Hepatocyte (in vitro differentiated cells): ENCODE results near the gene CEACAM6. TPM values are rescaled to one million over a fixed set of nuclear protein-coding genes. Genes with fewer than 3 reads are reported as not detected.
A peak's percentile ranks its signal among the peaks of the same experiment; 100 is the strongest.

ENCODE experiments used
- DNase-seq: peaks from one replicate; pipeline ENCODE4 v3.0.0-alpha.2; 2016; ENCODE audit warnings: low spot score
- H2AFZ ChIP-seq: fragments of 200-600 bp; sonication (generic); 2 replicates; pipeline ENCODE4 v1.6.0; 2016; ENCODE audit warnings: antibody characterized with exemption, mild to moderate bottlenecking
- H3K27ac ChIP-seq: fragments of 200-600 bp; sonication (generic); 2 replicates; pipeline ENCODE4 v1.5.1; 2016; ENCODE audit warnings: mild to moderate bottlenecking
- H3K27me3 ChIP-seq: fragments of 200-600 bp; sonication (generic); 2 replicates; pipeline ENCODE4 v1.6.1; 2016
- H3K36me3 ChIP-seq: fragments of 200-600 bp; sonication (generic); replicated peaks from 2 replicates; pipeline ENCODE4 v1.5.1; 2016; ENCODE audit warnings: low read depth; ENCODE audit not compliant: insufficient read depth
- H3K4me1 ChIP-seq: fragments of 200-600 bp; sonication (generic); 2 replicates; pipeline ENCODE4 v1.5.1; 2016; ENCODE audit warnings: mild to moderate bottlenecking, moderate library complexity; ENCODE audit not compliant: insufficient read depth
- H3K4me2 ChIP-seq: fragments of 200-600 bp; sonication (generic); 2 replicates; pipeline ENCODE4 v1.6.0; 2016
- H3K4me3 ChIP-seq: fragments of 200-600 bp; sonication (generic); 2 replicates; pipeline ENCODE4 v1.5.1; 2016; ENCODE audit warnings: mild to moderate bottlenecking
- H3K79me2 ChIP-seq: fragments of 200-600 bp; sonication (generic); 2 replicates; pipeline ENCODE4 v1.6.0; 2017; ENCODE audit warnings: mild to moderate bottlenecking
- H3K9me2 ChIP-seq: fragments of 200-600 bp; sonication (generic); replicated peaks from 2 replicates; pipeline ENCODE4 v1.6.0; 2017; ENCODE audit warnings: mild to moderate bottlenecking; ENCODE audit not compliant: insufficient read depth
- H3K9me3 ChIP-seq: fragments of 200-600 bp; sonication (generic); 2 replicates; pipeline ENCODE4 v1.5.1; 2016; ENCODE audit warnings: low read depth, mild to moderate bottlenecking
- H4K20me1 ChIP-seq: fragments of 200-600 bp; sonication (generic); 2 replicates; pipeline ENCODE4 v1.6.0; 2016; ENCODE audit warnings: mild to moderate bottlenecking; ENCODE audit not compliant: insufficient read depth, poor library complexity, severe bottlenecking
- CTCF ChIP-seq: fragments of 200-600 bp; sonication (generic); IDR thresholded peaks from 2 replicates; pipeline ENCODE4 v1.5.1; 2016; ENCODE audit warnings: antibody characterized with exemption, mild to moderate bottlenecking; ENCODE audit not compliant: poor library complexity
- EZH2 ChIP-seq: fragments of 200-600 bp; sonication (generic); IDR thresholded peaks from 2 replicates; pipeline ENCODE4 v1.6.1; 2016; ENCODE audit warnings: antibody characterized with exemption, mild to moderate bottlenecking, borderline replicate concordance
- EZH2phosphoT487 ChIP-seq: fragments of 200-600 bp; sonication (generic); IDR thresholded peaks from one replicate; pipeline ENCODE4 v1.6.1; 2018; ENCODE audit warnings: antibody characterized with exemption, mild to moderate bottlenecking, low read depth, moderate library complexity; ENCODE audit not compliant: unreplicated experiment, severe bottlenecking
- WGBS: methylation state at CpG from one replicate; pipeline ENCODE4 v1.1.6; 2016; ENCODE audit warnings: low lambda C conversion rate; ENCODE audit errors: missing lambda C conversion rate; 5-methylcytosine and 5-hydroxymethylcytosine counted together
- polyA plus RNA-seq: library from polyadenylated mRNA; unstranded; fragments of >200 nt; fragmentation: Nextera tagmentation; extraction: Ambion mirVana; gene quantifications from 2 replicates; pipeline ENCODE4 v1.2.1, GENCODE V29; 2016
- total RNA-seq: library from RNA; depleted of rRNA; stranded (reverse); fragments of >200 nt; gene quantifications from 2 replicates; pipeline ENCODE4 v1.2.3, GENCODE V29; 2014

CEACAM6 gene
- total and polyA plus RNA-seq, 2 experiments from 2014 or later = 4.5 to 7.9 TPM

- Histone ChIP-seq H3K9me2 (no peaks in the 10 kb centered on the region), H3K27ac (no peak overlapping the region), H3K4me1 (no peaks in the 10 kb centered on the region), H2AFZ (no peak overlapping the region), H3K79me2 (no peaks in the 10 kb centered on the region), H3K4me3 (no peak overlapping the region), H3K36me3 (no peaks in the 10 kb centered on the region), H3K9me3 (no peaks in the 10 kb centered on the region), H4K20me1 (no peaks in the 10 kb centered on the region), H3K27me3 (no peaks in the 10 kb centered on the region), H3K4me2 (no peak overlapping the region)
- no peak for DNase-seq
- WGBS = 74% methylated on average over 2 of the region's 2 CpGs
- TF ChIP-seq EZH2phosphoT487 = no peak
- TF ChIP-seq CTCF = no peak
- no peak for TF ChIP-seq EZH2
Observed at GRCh38 chr19:41771410-41771809, 16.1 kb downstream of the CEACAM6 start.

GRCh38 chr19:41774515-41774980, 19.2 kb downstream of the CEACAM6 start:
- no peaks in the 10 kb centered on the region for H3K9me3 ChIP-seq
- no peak overlapping the region for H2AFZ ChIP-seq
- TF ChIP-seq EZH2phosphoT487 = no peak
- TF ChIP-seq CTCF = no peak
- TF ChIP-seq EZH2 = no peak
- H3K4me1 ChIP-seq = no peaks in the 10 kb centered on the region
- H3K4me2 ChIP-seq = no peak overlapping the region
- H3K27ac ChIP-seq = peak overlapping the region; percentile 84
- no peaks in the 10 kb centered on the region for H3K36me3 ChIP-seq
- H3K79me2 ChIP-seq = no peaks in the 10 kb centered on the region
- 48% methylated on average over 6 of the region's 6 CpGs for WGBS
- H3K27me3 ChIP-seq = no peaks in the 10 kb centered on the region
- DNase-seq = peak; percentile 61
- H4K20me1 ChIP-seq = no peaks in the 10 kb centered on the region
- no peak overlapping the region for H3K4me3 ChIP-seq
- no peaks in the 10 kb centered on the region for H3K9me2 ChIP-seq

GRCh38 chr19:41776700-41777099, 21.4 kb downstream of the CEACAM6 start:
- Histone ChIP-seq H4K20me1 (no peaks in the 10 kb centered on the region), H3K36me3 (no peaks in the 10 kb centered on the region), H3K4me2 (no peak overlapping the region), H3K9me3 (no peaks in the 10 kb centered on the region), H3K4me3 (no peak overlapping the region), H3K9me2 (no peaks in the 10 kb centered on the region), H3K27me3 (no peaks in the 10 kb centered on the region), H2AFZ (no peak overlapping the region), H3K4me1 (no peaks in the 10 kb centered on the region), H3K27ac (no peak overlapping the region), H3K79me2 (no peaks in the 10 kb centered on the region)
- DNase-seq = no peak
- 69% methylated on average over 2 of the region's 2 CpGs for WGBS
- TF ChIP-seq EZH2 = no peak
- no peak for TF ChIP-seq EZH2phosphoT487
- TF ChIP-seq CTCF = no peak

GRCh38 chr19:41783612-41784011, 28.3 kb downstream of the CEACAM6 start:
- TF ChIP-seq EZH2 = no peak
- no peak for TF ChIP-seq CTCF
- TF ChIP-seq EZH2phosphoT487 = no peak
- peaks cover 9% of the 10 kb centered on the region for H3K27me3 ChIP-seq
- no peaks in the 10 kb centered on the region for H4K20me1 ChIP-seq
- H3K79me2 ChIP-seq = no peaks in the 10 kb centered on the region
- H3K9me3 ChIP-seq = no peaks in the 10 kb centered on the region
- no peak overlapping the region for H3K4me2 ChIP-seq
- H2AFZ ChIP-seq = no peak overlapping the region
- no peaks in the 10 kb centered on the region for H3K4me1 ChIP-seq
- no peaks in the 10 kb centered on the region for H3K9me2 ChIP-seq
- no peaks in the 10 kb centered on the region for H3K36me3 ChIP-seq
- DNase-seq = no peak
- no peak overlapping the region for H3K4me3 ChIP-seq
- WGBS = 65% methylated on average over 5 of the region's 5 CpGs
- H3K27ac ChIP-seq = no peak overlapping the region
